GM19468 (cell line): Measurements from ENCODE around the gene ITPRID1.
"Not testable (repeated sequence)": the region's sequence is repeated elsewhere in the genome, so short reads cannot be mapped to it uniquely, and the experiment has no call there.

ENCODE experiments used
- ATAC-seq: cut with Tn5 transposase; IDR thresholded peaks from one replicate; pipeline ENCODE4 v1.9.1; 2021; ENCODE audit warnings: mild to moderate bottlenecking, moderate library complexity, moderate number of reproducible peaks; ENCODE audit not compliant: unreplicated experiment; ENCODE audit errors: extremely low read depth

ITPRID1 gene

DNA sequence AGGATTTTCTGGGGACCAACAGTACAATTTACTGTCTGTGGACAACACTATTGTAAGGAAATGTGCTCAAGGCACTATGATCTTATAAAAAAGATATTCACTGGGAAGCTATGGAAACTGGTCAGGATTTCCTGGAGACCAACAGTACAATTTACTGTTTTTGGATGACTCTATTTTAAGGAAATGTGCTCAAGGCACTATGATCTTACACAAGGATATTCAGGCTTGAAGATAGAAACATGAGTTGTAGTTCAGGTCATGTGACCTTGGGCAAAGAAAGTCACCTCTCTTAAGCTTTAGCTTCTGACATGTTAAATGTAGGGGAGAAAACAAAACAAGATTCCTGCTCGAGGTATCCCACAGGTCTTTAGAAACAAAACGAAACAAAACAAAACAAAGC, 1.7 kb upstream of the ITPRID1 start:
- ATAC-seq, result no peak

DNA sequence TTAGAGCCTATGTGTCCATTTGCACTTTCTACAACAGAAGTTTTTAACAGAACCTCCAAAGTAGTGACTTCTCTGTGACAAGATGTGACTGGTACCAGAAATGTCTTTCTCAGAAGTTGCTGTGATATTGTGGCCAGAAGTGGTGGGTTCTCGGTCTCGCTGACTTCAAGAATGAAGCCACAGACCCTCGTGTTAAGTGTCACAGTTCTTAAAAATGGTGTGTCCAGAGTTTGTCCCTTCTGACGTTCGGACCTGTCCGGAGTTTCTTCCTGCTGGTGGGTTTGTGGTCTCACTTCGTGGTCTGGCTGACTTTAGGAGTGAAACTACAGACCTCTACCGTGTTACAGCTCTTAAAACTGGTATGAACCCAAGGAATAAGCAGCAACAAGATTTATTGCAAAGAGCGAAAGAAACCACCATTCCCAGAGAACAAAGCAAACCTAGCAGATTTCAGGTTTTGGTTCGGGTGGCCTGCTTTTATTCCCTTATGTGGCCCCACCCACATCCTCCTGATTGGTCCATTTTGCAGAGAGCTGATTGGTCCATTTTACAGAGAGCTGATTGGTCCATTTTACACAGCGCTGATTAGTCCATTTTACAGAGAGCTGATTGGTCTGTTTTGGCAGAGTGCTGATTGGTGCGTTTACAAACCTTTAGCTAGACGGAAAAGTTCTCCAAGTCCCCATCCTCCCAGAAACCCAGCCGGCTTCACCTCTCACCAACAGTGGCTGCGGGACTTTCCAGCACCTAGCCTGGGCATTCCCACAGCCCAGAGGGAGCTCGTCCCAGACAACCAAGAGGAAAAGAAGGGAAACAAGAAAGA, 3.0 kb downstream of the ITPRID1 start:
- ATAC-seq, result no peak

DNA sequence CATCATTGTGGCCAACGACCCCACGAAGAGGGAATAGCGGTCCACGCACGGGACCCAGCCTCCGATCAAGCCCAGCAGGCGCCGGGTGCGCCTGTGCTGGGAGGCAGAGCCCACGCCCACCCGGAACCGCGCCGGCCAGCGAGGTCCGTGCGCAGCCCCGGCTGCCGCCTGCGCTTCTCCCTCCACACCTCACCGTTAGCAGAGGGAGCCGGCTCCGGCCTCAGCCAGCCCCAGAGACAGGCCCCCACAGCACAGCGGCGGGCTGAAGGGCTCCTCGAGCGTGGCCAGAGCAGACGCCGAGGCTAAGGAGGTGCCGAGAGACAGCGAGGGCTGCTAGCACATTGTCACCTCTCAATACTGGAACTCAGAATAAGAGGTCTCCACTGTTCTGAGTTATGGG, 3.6 kb downstream of the ITPRID1 start:
- no peak for ATAC-seq

- ATAC-seq, result no peak
Measured at GRCh38 chr7:31518766-31519165, 4.9 kb downstream of the ITPRID1 start.

DNA sequence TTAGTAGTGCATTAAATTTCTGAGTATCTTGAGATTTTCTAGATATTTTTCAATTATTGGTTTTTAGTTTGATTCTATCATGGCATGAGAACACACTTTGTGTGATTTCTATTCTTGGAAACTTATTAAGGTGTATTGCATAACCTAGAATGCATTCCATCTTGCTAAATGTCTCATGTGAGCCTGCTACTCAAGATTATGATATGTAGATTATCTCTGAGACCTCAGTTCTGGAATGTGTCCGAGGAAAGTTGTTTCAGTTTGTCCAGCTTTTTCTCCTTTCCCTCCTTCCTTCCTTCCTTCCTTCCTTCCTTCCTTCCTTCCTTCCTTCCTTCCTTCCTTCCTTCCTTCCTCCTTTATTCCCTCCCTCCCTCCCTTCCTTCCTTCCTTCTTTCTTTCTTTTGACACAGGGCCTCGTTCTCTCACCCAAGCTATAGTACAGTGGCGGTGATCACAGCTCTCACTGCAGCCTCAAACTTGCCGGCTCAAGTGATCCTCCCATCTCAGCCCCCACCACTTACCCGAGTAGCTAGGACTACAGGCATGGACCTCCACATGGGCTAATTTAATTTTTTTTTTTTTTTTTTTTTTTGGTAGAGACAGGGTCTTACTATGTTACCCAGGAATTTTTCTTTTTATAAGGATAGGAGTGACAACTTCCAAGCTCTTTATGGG, 7.6 kb downstream of the ITPRID1 start:
- ATAC-seq, result no peak

DNA sequence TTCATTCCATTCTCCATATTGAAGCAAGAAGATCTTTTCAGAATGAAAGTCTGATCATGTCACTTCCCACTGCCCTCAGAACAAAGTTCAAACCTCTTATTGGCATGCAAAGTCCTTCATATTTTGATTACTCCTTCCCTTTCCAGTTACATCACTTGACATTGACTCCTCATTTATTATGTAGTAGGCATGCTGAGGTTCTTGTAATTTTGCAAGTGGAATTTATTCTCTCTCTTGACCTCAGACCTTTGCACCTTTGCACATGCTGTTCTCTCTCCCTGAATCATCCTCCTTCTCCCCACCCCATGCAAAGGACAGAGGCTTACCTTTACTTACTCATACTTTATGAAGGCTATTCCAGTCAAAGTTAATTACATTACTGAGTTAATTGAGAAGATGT, 13.0 kb downstream of the ITPRID1 start:
- no peak for ATAC-seq

DNA sequence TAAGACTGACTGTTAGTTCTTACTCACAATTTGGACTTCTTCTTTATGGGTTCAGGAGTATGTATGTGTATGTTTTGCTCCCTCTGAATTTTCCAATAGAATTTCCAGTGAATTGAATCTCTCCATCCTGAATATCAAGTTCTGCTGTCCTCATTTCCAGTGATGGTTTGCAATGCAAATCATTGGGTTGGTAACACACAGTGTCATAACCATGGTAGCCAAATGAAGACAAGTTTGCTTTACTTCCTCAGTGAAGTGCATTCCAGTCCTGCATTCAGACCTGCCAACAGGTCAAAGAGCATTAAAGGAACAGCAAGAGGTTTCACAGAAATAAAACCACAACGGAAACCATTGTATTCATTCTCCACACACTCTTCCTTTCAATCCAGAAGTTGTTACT, 15.2 kb downstream of the ITPRID1 start:
- no peak for ATAC-seq

DNA sequence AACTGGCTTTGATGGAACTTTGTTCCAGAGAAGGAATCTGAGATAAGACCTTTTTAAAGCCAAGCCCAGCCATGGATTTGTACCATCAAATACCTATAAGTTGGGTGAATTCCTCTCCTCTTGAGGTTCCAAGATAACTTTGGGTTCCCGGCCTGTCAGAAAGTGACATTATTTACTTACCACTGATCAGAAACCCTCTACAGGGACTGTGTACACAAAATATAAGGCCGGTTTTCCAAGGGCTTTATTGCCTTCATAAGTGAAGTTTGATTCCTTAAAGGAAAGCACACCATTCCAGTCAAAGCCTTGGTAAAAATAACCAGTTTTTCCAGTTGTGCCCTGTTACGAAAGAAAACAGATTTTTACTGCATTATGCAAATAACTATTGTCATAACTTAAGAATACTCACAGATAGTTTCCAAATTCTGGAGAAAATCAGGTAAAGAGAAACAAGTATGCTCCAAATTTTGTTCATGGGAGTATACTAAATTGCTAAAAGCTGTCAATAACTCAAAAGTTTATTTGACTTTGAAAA, 26.8 kb downstream of the ITPRID1 start:
- not testable (repeated sequence) for ATAC-seq

- ATAC-seq, result no peak
Measured at GRCh38 chr7:31545549-31545948, 31.7 kb downstream of the ITPRID1 start.

GRCh38 chr7:31549611-31550010, 35.7 kb downstream of the ITPRID1 start:
- no peak for ATAC-seq

GRCh38 chr7:31550432-31550831, 36.5 kb downstream of the ITPRID1 start:
- ATAC-seq, result no peak

- ATAC-seq, result no peak
Measured at GRCh38 chr7:31553661-31554081, 39.8 kb downstream of the ITPRID1 start.

DNA sequence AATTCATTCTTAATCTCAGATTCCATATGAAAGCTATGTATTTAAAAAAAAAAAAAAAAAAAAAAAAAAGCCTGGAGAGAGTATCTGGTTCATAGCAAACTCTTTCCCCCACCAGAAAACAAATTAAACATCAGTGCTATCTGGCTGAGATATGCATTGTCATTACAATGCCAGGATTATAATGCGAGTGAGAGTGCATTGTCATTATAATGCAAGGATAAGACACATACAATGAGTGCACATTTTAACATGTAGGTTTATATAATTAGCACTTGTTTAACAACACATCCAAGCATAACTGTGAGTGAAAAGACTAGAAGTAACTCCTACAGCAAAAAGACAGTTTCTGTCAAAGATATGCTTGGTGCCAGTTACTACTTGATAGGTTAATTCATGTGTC, 48.1 kb downstream of the ITPRID1 start:
- ATAC-seq, result no peak

DNA sequence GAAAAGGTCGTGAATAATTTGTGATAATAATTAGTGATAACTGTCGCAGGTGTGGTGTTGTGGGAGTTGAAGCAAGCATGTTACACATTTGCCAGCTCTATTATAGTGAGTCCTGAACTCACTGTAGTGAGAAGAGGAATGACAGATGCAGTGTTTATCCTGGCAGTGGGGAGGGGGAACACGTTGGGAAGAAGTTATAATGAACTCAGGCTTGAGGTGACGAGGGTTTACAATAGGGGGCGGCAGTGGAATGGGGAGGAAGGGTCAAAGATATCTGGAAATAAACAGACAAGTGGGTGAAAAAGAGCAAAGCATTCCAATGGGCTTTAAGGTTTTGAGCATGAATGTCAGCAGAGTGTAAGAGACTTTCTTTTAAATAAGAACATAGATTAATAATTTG, 49.6 kb downstream of the ITPRID1 start:
- no peak for ATAC-seq

DNA sequence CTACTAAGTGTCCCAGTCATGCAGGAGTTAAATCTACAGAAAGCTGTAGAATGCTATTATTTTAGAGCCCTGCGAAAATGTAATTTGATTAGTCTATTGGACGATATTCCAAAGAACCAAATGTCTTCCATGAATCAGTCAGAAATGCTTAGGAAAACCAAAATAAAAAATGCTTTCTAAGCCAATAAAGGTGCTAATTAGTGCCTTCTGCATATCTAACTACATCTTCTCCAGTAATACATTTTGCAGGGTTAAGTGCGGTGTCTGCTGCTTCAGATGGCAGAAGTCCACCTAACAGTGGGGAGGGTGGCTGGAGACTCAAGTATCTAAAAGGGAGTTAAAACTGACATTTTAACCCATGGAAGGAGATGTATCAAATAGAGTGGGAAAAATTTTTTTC, 50.1 kb downstream of the ITPRID1 start:
- ATAC-seq, result no peak

DNA sequence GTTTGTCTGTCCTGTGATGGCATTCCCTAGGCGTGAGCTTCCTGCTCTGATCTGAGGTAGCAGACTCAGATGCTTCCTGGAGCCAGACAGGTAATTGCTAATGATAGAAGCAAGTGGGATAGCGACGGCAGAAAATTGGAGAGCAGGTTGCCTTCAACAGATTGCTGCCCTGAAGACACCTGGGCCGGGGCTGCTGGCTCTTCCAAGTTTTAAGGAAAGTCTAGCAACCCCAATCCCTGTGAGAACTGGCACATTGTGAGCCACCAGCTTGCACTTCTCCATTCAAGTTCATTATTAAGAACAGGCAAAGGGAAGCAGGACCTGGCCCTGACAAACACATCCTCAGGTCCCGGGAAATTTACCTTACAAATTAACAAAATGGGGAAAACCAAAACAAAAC, 50.8 kb downstream of the ITPRID1 start:
- no peak for ATAC-seq

DNA sequence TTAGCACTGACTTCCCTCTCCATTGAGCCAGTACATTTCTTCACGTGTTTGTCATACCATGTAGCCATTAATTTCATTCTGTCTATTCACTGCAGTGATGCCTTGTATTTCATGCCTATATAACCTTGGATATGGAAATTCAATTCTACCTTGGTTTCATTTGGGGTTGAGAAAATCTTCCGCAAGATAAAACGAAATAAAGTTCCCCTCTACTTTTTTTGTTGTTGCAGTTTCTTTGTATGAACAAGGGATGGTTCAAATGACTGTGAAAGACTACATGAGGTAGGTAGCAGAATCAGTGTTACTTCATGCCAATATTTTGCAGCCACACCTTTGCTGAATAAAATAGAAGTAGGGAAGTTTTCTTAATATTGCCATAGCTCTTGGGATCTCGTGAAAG, 55.6 kb downstream of the ITPRID1 start:
- no peak for ATAC-seq

- ATAC-seq, result no peak
Measured at GRCh38 chr7:31583526-31583925, 69.6 kb downstream of the ITPRID1 start.

GRCh38 chr7:31583942-31584341, 70.1 kb downstream of the ITPRID1 start:
- ATAC-seq, result no peak

GRCh38 chr7:31595390-31595789, 81.5 kb downstream of the ITPRID1 start:
- ATAC-seq, result no peak

- ATAC-seq, result no peak
Measured at GRCh38 chr7:31602041-31602625, 88.2 kb downstream of the ITPRID1 start.
